ENCODE measurements around the gene OAF.

- TF ChIP-seq, protein P1, sequence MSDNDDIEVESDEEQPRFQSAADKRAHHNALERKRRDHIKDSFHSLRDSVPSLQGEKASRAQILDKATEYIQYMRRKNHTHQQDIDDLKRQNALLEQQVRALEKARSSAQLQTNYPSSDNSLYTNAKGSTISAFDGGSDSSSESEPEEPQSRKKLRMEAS (IDR thresholded peaks at IDR 0.05), result 0 out of 2 replicates have a peak, but pooled peaks have one; percentile 20
- TF ChIP-seq CEBPB (IDR thresholded peaks at IDR 0.05) (no peak), RAD21 (IDR thresholded peaks at IDR 0.05; ENCODE audit: low read depth) (peak; percentile 34; the same call in 1 of the 2 replicates)
These were observed 41.7 kb upstream of the OAF start for GRCh38 chr11:120168960-120169681.
